HK-2 (cell line): ENCODE results near the gene TMEM86B.

Experiments
- DNase-seq: peaks from one replicate; pipeline ENCODE4 v3.0.0-alpha.2; 2018; ENCODE audit not compliant: unreplicated experiment

Gene TMEM86B

GRCh38 chr19:55228403-55229031 is at the start of gene TMEM86B:
Gene TMEM86B, minus strand, starts transcription at chr19:55228763. Its CDS starts 22 bp downstream, at chr19:55228741.
- DNase-seq, result no peak

GRCh38 chr19:55277494-55277893 is 48.9 kb upstream of the TMEM86B start:
- no peak for DNase-seq

DNA sequence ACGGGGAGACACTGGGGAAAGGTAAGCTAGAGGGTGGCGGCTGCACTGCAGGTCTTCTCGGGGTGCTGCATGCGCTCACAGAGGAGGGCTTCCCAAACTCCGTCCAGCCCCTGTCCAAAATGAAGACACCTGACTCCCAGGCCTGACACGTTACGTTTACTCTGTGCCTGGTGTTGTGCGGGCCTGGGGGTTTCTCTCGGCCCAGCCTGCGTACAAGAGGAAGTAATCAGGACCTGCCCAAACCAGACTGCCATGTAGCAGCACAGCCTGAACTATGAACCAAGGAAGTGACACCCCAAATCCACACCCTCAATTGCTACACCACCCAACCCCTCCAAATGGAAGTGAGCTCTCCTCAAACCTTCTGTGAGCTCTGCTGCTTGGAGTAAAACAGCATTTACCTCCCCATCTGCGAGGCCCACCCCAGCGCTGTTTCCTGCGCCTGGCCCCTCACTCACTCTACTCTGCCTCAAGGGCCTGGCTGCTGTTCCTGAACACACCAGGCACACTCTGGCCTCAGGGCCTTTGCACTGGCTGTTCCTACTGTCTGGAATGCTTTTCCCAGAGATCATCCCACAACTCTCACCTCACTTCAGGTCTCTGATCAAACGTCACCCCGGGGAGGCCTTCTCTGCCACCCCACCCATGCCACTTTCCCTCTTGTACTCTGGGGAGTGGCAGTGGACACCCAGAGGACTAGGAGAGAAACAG is 48.3 kb upstream of the TMEM86B start:
- DNase-seq, result no peak

DNA sequence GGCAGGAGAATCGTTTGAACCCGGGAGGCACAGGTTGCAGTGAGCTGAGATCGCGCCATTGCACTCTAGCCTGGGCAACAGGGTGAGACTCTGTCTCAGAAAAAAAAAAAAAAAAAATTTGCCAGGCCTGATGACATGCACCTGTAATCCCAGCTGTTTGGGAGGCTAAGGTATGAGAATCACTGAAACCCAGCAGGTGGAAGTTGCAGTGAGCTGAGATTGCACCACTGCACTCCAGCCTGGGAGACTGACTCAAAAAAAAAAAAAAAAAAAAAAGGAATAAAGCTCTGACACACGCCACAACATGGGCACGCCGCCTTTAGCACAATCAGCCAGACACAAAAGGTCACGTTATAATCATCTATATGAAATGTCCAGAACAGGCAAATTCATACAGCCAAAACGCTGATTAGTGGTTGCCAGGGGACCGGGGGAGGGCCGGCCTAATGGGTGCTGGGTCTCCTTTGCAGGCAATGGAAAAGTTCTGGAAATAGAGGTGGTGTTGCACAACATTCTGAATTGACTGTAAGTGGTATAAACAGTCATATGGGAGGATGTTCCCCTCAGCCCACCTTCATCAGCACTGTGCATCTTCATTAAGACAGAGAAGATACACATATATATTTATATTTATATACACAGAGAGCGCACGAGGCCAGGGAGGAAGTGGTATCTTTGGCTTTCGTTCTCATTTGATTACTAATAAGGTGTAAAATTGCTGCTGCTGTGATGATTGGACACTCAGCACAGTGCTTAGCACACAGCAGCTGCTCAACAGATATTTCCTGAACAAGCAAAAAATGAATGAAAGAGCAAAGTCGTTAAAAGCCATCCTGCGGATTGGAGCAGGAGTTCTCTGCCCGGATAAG is 47.5 kb upstream of the TMEM86B start:
- DNase-seq, result no peak

DNA sequence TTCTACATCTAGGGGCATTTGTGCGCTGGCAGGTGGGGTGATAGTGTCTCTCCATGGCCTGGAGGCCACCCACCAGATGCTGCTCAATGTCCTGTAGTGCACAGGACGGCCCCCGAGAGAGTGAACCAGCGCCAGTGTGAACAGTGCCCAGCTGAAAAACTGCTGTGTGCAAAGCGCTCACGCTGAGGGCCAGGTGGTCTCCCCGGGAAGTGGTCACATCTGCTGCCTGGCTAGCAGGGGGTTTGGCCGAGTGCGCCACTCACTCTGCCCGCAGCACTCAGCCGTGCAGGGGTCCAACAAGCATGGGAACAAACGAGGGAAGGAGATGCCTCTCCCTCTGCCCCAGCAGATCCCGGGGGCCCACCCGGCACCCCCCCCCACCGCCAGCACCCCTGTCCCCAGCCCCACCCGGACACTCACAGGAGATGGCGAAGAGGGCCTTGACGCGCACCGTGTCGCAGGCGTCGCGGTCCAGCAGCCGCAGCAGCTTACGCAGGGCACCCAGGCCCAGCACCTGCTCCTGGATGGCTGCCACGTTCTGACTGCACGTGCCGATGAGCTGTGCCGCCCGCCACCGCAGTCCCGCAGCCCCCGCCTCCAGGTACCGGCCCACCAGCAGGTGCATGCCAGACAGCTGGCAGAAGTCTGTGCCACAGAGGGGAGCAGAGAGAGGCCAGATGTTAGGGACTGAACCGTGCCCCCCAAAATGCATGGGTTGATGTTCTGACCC is 45.6 kb upstream of the TMEM86B start:
- DNase-seq, result no peak

DNA sequence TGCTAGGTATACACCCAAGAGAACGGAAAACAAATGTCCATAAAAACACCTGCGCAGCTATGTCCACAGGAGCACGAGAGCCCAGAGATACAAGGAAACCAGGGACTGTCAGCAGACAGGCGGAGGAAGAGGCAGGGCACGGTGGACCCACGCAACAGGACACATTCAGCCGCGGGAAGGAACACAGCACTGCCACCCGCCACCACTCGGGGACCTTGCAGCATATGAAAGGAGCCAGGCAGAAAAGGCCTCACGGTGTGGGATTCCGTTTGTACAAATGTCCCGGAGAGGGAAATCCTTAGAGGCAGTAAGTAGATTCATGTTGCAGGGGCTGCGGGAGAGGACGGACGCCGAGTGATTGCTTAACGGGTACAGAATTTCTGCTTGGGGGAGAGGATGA is 43.6 kb upstream of the TMEM86B start:
- no peak for DNase-seq

DNA sequence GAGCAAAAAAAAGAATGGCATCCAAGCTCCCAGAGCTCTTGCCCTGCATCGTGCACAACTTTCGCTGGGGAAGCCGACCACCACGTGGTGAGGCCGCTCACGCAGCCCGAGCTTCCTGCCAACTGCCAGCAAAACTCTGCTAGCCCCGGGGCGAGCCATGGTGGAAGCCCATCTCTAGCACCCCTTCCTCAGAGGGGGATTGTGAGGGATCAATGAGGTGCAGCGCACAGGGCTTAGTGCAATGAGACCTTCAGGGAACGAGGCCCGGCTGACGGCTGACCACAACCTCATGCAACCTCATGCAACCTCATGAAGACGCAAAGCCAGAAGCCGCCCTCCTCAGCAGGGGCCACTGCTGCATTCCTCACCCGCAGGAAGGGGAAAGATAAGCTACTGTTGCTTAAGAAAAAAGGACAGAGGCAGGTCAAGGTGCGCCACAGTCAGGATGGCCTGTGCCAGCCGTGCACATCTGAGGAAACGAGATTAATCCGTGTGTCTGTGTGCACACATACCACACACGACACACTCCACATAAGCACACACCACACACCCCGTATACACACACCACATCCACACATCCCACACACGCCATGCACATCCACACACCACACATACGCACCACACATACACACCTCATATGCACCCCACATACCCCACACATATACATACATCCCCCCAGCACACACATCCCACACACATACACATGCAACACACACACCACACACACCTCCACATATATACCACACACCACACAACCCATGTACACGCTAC is 41.8 kb upstream of the TMEM86B start:
- DNase-seq, result no peak

DNA sequence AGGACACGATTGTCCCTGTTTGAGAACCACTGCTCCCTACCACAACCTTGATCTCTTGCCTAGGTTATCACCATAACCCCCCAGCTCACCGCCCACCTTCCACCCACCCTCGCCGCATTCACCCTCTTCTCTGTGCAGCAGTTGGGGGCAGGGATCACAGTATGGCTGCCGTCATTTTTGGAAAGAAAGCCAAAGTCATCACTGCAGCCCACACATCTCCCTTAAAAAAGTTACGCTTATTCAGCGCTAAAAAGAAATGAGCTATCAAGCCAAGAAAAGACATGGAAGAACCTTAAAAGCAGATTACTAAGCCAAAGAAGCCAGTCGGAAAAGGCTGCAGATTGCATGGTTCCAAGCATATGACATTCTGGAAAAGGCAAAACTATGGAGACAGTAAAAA is 40.7 kb upstream of the TMEM86B start:
- no peak for DNase-seq

DNA sequence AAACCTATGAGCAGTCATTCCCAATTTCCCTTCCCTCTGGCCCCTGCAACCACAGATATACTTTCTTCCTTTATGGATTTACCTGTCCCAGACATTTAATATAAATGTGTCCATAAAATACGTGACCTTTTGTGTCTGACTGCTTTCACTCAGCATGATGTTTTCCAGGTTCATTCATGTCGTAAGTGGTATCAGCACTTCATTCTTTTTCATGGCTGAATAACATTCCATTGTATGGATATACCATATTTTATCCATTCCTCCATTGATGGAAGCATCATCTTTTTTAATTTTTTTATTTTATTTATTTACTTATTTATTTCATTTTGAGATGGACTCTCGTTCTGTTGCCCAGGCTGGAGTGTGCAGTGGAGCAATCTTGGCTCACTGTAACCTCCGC is 38.3 kb upstream of the TMEM86B start:
- no peak for DNase-seq

DNA sequence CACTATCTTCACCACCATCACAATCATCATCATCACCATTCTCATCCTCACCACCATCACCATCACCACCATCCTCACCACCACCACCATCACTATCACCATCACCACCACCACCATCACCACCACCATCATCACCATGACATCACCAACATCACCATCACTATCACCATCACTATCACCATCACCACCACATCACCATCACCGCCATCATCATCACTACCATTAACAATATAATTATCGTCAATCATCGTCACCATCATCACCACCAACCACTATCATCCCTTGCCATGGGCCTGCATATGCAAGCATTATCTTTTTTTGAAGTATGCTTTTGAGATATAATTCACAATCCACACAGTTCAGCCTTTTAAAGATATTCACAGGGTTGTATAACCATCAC is 37.8 kb upstream of the TMEM86B start:
- DNase-seq, result no peak

- no peak for DNase-seq
Measured at GRCh38 chr19:55265723-55266386, 37.3 kb upstream of the TMEM86B start.

- no peak for DNase-seq
Measured at GRCh38 chr19:55265173-55265572, 36.6 kb upstream of the TMEM86B start.

GRCh38 chr19:55264531-55264930 is 36.0 kb upstream of the TMEM86B start:
- no peak for DNase-seq

- no peak for DNase-seq
Measured at GRCh38 chr19:55262359-55262758, 33.8 kb upstream of the TMEM86B start.

DNA sequence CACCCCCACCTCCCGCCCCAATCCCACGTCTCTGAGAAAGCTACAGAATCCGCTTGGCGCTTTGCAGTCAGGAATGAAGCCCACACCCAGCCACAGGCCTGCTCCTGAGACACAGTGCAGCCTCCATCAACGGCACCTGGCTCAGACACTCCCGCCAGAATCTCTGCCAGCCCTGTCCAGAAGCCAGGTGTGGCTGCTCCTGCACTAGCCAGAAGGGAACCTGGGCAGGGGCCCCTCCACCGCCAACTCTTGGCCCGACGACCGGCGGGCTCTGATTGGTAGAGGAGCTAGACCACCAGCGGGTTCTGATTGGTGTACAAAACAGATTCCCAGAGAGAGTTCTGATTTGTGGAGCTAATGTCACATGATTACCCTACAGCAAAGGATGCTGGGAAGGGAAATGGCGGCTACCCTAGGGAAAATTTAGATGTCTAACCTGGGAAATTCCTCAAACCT is 33.1 kb upstream of the TMEM86B start:
- no peak for DNase-seq

- DNase-seq, result no peak
Measured at GRCh38 chr19:55259540-55260210, 31.1 kb upstream of the TMEM86B start.

- peak; percentile 100 for DNase-seq
Measured at GRCh38 chr19:55258828-55259539, 30.4 kb upstream of the TMEM86B start, which contains the start of gene PPP6R1. Gene PPP6R1, minus strand, starts transcription at chr19:55259017. Its CDS starts 11,914 bp downstream, at chr19:55247103.

GRCh38 chr19:55258476-55258827 is 29.9 kb upstream of the TMEM86B start:
- peak; percentile 19 for DNase-seq
